NCI-H748 treated with DMSO at 0.1 percent for 48 hours (cell line): ENCODE measurements around the gene GRAMD1A.
"Not testable (repeated sequence)": the region's sequence is repeated elsewhere in the genome, so short reads cannot be mapped to it uniquely, and the experiment has no call there.

Experiments
- DNase-seq: peaks from one replicate; lab custom pipeline; 2025; lab: John Stamatoyannopoulos, UW

The GRAMD1A gene

DNA sequence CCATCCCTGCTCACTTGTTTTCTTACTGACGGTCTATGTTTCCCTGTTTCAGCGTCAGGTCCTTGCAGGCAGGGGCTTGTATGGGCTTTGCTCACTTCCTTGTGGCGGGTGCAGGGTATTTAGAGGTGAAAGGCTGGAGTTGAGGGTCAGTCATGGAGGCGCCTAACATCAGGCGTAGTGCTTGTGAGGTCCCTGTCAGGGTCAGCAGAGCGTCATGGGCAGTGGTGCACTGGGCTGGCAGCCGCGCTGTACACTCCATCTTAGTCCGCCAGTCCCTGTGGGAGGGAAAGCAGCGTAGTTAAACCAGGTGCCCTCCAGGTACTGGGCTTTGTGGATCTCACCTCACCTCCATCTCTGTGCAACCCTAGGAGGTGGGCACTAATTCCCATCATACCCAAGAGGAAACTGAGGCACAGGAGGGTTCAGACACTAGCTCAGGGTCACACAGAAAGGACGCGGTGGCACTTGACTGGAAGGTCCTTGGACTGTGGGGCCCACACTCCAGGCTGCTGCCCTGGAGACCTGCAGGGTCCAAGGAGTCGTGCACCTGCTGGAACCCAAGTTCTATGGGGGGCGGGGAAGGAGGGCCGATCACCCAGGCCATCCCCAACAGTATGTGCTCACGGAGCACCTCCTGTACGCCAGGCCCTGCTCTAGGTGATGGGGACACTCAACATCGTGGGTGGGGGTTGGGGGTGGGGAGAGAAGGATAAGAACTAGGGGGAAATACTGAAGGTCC is 4.6 kb downstream of the GRAMD1A start:
- DNase-seq, result no peak

DNA sequence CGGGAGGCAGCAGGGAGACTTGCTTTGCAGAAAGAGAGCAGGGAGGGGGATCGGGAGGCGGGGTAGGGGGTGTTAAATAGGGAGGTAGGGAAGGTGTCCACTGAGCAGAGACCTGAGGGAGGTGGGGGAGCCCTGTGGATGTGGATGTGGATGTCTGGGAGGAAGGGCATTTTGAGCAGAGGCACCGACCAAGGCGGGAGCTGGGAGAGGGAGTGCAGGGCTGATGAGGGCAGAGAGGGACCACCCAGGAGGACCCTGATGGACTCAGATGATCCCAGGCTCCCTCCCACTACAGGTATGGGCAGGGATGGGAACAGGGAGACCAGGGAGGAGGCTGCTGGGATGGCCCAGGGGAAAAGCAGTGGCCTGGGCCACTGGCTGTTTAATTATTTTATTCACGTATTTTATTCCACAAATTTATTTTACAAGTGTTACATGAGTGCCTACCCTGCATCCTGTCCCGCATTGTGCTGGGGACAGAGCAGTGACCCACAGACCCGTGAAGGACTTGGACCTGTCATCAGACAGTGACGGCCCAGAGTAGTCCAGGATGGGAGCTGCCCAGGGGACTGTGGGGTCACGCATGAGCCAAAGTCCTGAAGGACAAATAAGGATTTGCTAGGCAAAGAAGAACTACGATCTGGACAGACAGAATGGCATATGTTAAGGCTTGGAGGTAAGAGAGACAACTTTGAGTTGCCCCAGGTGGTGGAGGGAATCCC is 5.3 kb downstream of the GRAMD1A start:
- DNase-seq, result no peak

DNA sequence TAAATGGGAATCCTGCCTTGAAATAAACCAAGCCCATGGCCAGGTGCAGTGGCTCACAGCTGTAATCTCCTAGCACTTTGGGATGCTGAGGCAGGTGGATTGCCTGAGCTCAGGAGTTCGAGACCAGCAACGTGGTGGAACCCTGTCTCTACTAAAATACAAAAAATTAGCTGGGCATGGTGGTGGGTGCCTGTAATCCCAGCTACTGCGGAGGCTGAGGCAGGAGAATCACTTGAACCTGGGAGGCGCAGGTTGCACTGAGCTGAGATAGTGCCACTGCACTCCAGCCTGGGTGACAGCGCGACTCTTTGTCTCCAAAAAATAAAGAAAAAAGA is 5.9 kb downstream of the GRAMD1A start:
- DNase-seq, result not testable (repeated sequence)

DNA sequence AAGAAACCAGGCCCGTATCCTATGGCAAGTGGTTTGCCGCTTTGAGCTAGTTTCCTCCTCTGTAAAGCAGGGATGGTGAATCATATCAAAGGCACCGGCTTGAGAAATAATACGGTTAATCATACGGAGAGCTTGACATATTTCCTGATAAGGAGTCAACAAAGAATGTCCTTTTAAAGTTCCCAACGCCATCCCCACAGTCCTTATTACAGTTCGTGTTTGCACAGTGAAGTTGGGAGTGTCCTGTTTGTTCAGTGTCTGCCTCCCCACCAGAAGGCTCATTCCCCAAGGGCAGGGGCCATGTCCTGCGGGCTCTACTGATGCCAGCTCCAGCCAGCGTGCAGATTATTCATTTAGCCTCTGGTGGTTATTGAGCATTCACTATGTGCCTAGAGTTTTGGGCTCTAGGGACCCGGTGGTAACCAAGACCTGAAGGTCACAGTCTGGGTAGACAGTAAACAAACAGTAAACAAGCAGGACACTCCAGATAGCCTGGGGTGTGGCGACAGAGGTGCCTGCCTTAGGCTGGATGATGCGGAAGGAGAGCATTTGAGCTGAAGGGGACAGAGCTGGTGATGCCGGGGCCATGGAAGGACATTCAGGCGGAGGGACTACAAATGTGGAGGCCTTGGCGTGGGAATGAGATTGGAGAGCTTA is 6.3 kb downstream of the GRAMD1A start:
- no peak for DNase-seq

DNA sequence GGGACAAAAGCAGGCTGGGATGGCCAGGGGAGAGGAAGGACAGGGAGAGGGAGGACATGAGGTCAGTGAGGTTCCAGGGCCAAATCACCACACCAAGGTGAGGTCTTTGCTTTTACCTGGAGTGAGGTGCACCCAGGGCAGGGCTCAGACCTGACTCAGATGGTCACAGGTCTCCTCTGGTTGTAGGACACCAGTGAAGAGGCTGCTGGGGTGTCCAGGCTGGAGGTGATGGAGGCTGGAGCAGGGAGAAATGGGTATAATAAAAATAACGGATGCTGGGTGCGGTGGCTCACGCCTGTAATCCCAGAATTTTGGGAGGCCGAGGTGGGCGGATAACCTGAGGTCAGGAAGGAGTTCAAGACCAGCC is 6.9 kb downstream of the GRAMD1A start:
- no peak for DNase-seq

DNA sequence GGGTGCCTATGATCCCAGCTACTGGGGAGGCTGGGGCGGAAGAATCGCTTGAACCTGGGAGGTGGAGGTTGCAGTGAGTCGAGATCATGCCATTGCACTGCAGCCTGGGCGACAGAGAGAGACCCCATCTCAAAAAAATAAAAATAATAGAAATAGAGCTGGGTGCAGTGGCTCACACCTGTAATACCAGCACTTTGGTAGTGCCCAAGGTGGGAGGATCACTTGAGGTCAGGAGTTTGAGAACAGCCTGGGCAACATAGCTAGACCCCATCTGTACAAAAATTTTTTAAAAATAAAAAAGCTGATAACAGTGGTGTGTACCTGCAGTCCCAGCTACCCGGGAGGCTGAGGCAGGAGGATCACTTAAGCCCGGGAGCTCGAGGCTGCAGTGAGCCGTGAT is 7.3 kb downstream of the GRAMD1A start:
- not testable (repeated sequence) for DNase-seq

DNA sequence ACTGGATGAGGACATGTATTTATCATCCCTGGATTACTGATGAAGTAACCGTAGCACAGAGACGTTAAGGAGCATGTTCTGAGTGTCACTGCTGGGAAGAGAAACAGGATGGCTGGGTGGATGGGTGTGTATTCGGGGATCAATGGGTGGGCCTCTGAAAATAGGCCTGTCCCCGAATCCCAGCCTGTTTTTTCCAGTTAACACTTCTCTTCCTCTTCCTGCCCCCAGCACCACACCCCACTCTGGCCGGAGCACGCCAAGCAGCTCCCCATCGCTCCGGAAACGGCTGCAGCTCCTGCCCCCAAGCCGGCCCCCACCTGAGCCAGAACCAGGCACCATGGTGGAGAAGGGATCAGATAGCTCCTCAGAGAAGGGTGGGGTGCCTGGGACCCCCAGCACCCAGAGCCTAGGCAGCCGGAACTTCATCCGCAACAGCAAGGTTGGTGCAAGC is 8.8 kb downstream of the GRAMD1A start:
- DNase-seq, result no peak

DNA sequence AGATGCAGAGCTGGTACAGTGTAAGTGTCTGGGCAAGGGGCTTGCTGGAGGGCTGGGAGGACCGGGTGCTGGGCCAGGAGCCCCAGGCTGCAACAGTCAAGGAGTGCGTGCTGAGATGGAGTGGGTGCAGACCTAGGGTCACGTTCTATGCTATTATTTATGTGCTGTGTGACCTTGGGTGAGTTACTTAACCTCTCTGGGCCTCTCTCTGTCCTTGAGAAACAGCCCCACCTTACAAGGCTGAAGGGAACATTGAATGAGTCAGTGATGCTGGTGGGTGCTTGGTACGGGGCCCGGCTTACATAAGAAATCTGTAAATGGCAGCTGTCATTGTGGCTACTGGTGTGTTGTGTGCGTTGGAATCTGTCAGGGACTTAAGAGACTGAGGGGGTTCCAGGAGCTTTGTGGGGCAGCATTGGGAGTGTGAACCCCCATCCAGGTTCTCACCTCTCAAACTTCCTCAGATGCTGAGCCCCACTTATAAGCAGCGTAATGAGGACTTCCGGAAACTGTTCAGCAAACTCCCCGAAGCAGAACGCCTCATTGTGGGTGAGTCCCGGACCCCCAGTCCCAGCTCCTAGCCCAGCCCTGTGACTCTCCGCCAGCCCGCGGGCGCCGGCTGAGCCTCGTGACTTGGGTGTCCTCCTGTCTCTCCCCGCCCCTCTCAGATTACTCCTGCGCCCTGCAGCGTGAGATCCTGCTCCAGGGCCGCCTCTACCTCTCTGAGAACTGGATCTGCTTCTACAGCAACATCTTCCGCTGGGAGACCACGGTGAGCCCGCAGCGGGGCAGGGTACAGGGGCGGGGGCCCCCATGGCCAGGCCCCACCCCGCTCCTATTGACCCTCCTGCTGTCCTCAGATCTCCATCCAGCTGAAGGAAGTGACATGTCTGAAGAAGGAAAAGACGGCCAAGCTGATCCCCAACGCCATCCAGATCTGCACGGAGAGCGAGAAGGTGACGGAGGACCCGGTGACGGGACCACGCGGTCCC is 9.6 kb downstream of the GRAMD1A start:
- DNase-seq, result no peak

DNA sequence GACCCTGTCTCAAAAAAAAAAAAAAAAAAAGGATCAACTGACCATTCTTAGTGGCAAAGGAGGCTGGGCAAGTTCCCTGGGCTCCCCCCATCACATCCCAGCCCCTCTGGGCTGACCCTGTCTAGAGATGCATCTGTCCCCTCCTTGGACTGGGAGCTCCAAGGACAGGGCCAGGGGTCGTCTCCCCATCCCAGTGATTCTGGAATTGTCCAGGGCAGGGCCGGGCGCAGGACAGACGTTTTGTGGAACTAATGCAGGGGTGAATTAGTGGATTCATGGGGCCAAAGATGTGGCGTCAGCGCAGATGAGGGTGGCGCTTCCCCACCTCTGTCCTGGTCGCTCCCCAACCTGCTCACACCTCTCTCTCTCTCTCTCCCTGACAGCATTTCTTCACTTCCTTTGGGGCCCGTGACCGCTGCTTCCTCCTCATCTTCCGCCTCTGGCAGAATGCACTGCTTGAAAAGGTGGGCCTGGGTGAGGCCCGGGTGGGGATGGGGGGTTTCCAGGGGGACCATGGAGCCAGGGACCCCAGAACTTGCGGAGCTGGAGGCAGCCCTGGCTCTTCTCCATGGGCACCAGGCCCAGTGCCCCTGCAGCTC is 11.1 kb downstream of the GRAMD1A start:
- DNase-seq, result no peak

DNA sequence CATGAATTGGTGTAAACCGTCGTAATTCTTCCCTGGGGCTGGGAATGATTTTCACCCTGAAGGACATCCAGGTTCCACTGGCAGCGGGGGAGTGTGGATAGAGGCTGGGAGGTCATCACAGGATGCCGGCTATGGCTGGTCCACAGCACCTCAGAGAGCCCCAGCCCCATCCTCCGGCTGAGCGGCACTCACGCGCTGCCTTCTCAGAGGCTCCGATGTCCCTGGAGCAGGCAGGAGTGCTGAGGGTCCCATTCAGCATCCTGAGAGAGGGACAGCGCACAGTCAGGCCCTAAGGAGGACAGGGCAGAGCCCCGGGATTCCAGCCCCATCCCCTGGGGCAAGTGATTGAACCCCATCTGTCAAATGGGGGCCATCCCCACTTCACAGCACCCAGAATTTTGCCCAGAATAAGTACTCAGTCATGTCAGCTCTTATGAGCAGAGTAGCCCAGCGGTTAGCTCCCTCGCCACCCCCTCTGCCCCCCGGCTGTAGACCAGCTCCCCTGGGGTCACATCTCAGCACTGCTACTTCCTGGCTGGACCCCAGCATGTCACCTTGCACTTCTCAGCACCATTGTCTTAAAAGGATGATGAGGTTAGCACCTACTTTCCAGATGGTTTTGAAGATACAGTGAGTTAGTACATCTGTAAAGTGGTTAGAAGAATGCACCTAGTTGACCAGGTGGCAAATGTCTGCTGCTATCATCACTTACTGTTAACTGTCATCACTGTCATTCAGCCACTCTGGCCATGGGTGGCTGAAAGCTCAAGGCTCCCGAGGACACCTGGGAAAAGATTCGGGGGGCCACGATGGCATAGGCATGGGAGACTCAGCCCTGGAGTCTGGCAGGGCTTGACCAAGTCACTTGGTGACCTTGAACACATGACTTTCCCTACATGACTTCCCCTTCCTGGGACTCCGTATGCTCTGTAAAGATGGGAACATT is 11.9 kb downstream of the GRAMD1A start:
- no peak for DNase-seq

DNA sequence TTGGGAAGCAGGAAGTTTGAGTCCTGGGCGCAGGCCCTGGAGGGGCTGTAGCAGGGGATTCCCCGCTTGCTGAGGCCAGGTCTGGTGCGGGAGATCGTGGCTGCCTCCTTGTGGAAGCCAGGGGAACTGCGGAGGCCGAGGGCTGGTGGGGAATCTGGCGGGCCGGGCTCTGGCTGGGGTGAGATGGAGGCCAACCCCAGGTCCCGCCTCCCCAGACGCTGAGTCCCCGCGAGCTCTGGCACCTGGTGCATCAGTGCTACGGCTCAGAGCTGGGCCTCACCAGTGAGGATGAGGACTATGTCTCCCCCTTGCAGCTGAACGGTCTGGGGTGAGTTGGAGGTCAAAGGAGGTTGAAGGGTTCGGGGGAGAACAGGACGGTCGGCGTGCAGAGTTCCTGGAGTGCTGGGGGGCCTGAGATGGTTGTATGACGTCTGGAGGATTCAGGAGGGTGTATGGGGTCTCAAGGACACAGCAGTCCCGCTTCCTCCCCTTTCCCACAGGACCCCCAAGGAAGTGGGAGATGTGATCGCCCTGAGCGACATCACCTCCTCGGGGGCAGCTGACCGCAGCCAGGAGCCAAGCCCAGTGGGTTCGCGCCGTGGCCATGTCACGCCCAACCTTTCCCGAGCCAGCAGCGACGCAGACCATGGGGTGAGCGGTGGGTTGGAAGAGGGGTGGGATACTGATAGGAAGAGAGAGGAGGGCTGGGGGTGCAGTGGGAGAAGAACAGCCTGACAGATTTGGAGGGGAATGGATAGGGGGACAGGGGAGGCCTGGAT is 13.1 kb downstream of the GRAMD1A start:
- no peak for DNase-seq

DNA sequence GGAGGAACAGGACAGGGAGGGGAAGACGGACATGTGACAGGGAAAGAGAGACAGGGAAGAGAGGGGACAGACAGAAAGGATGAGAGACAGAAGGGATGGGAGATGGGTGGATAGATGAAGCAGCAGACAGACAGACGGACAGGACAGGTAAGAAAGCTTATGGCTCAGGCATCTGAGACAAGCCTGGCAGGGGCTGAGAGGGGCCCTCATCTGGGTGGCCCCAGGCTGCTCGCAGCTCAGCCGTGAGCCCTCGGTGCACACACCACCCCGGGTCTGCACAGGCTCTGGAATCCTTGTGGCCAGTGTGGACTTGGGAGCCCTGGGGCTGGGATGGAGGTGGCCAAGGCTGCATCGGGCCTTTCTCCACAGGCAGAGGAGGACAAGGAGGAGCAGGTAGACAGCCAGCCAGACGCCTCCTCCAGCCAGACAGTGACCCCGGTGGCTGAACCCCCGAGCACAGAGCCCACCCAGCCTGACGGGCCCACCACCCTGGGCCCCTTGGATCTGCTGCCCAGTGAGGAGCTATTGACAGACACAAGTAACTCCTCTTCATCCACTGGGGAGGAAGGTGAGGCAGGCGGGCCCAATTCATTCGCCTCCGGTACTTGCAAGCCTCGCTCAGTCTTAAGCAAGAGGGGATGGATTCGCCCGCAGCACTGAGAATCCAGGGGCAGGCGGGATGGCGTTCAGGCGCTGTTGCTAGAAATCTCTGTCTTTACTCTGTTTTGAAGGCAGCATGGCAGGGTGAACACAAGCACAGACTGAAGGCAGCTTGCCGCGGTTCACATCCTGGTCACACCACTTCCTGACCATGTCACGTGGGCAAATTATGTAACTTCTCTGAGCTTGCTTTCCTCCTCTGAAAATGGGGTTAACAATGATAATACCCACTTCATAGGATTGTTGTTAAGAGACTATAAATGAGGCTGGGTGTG is 14.0 kb downstream of the GRAMD1A start:
- DNase-seq, result no peak

DNA sequence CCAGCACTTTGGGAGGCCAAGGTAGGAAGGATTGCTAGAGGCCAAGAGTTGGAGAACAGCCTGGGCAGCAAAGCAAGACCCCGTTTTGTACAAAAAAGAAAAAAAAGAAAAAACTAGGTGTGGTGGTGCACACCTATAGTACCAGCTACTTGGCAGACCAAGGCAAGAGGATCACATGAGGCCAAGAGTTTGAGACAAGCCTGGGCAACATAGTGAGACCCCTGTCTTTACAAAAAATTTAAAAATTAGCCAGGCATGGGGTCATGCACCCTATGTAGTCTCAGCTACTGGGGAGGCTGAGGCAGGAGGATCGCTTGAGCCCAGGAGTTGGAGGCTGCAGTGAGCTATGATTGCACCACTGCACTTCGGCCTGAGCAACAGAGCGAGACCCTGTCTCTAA is 14.7 kb downstream of the GRAMD1A start:
- not testable (repeated sequence) for DNase-seq

DNA sequence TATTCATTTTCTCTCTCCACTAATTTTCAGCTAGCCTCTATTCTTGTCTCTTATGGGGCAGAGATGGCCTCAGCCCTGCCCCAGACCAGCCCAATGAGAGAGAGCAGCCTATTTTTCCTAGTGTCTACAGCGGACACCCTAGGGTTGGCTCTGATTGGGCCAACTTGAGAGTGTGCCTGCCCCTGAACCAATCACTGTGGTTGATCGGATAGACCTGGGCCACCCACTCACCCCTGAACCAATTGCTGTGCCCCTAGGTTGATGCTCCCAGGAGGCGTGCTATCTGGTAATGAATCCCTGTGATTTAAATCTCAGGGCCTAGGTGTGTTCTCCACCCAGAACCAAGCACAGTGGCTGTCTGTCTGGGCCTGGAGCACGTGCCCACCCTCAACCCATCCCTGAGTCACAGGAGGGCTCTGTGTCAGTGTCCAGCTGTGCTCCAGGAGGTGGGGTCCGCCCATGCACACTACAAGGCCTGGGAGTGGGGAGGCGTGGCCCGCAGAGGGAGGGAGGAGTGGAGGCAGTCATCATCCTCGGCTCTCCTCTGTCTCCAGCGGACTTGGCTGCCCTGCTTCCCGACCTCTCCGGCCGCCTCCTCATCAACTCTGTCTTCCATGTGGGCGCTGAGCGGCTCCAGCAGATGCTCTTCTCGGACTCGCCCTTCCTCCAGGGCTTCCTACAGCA is 15.3 kb downstream of the GRAMD1A start:
- no peak for DNase-seq

DNA sequence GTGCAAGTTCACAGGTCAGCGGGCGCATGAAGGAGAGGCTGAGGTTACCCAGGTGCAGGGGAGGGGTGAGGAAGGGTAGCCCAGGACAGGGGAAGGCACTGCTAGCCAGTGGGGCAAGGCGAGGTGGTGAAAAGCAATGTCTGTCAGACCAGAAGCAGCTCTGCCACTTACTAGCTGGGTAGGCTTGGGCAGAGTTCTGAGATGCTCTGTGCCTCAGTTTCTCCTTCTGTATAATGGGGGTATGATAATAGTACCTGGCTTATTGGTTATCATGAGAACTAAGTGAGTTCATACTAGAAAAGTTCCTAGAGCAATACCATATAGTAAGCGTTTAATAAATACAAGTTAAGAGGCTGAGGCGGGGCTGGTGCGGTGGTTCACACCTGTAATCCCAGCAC is 15.8 kb downstream of the GRAMD1A start:
- DNase-seq, result no peak

DNA sequence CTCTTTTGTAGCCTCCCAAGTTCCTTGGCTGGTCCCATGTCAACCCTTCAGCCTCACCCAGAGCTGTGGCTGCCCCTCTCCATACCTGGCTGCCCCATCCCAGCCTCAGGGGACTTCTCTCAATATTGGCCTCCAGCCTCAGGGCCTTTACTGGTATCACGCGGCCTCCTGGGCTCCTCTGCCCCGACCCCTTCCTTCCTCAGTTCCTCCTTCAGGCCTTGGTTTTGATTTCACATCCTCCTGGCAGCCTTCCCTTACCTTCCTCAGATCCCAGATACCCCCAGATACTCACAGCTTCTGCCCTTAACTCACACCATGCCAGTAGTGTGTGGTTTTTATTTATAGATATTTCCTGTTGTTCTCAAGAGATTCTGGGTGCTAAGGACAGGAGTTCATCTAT is 17.4 kb downstream of the GRAMD1A start:
- DNase-seq, result no peak

DNA sequence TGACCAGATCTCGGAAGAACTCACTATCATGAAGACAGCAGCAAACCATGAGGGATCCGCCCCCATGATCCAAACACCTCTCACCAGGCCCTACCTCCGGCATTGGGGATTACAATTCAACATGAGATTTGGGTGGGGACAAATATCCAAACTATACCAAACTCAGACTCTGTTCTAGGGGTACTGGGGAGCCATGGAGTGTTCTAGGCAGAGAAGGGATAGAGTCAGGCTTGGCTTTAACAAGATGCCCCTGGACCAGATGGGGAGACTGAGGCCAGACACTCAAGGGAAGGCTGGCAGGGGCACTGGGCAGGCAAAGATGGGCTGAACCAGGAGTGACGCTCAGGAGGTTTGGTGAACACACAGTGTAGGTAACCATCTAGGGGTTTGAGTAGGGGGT is 18.3 kb downstream of the GRAMD1A start:
- DNase-seq, result no peak

DNA sequence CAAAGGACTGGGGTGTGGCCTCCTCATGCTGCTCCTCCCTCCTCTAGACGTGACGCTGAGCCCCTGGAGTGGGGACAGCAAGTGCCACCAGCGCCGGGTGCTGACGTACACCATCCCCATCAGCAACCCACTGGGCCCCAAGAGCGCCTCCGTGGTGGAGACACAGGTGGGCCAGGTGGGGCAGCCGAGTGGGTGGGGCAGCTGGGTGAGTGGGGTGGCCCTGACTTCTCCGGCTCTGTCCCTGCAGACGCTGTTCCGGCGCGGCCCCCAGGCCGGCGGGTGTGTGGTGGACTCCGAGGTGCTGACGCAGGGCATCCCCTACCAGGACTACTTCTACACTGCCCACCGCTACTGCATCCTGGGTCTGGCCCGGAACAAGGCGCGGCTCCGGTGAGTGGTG is 19.0 kb downstream of the GRAMD1A start:
- DNase-seq, result no peak
